Mesendoderm (in vitro differentiated cells): Measurements from ENCODE around the gene CHST12.
A peak's percentile ranks its signal among the peaks of the same experiment; 100 is the strongest.

ENCODE experiments used
- DNase-seq: peaks from one replicate; pipeline ENCODE4 v3.0.0; 2013
- H2AK5ac ChIP-seq: 2 replicates; pipeline ENCODE4 v1.6.1; 2013; ENCODE audit warnings: low read length, inconsistent platforms
- H2BK120ac ChIP-seq: 2 replicates; pipeline ENCODE4 v1.6.1; 2013; ENCODE audit warnings: low read depth, mild to moderate bottlenecking, low read length, moderate library complexity, mixed read lengths
- H2BK15ac ChIP-seq: replicated peaks from 2 replicates; pipeline ENCODE4 v1.6.1; 2013; ENCODE audit warnings: low read depth, mild to moderate bottlenecking, moderate library complexity
- H2BK5ac ChIP-seq: 2 replicates; pipeline ENCODE4 v1.6.1; 2013; ENCODE audit warnings: low read length, inconsistent platforms
- H3K18ac ChIP-seq: 2 replicates; pipeline ENCODE4 v1.6.1; 2013; ENCODE audit warnings: mild to moderate bottlenecking, low read length, mixed read lengths
- H3K23ac ChIP-seq: one replicate; pipeline ENCODE4 v1.6.1; 2013; ENCODE audit warnings: low read length
- H3K27ac ChIP-seq: 2 replicates; pipeline ENCODE4 v1.5.1; 2013; ENCODE audit warnings: low read depth, mild to moderate bottlenecking, inconsistent platforms, low read length, moderate library complexity
- H3K27me3 ChIP-seq: 2 replicates; pipeline ENCODE4 v1.6.1; 2013; ENCODE audit warnings: low read length, control low read depth, mild to moderate bottlenecking, inconsistent platforms; ENCODE audit not compliant: insufficient read depth, poor library complexity
- H3K36me3 ChIP-seq: 2 replicates; pipeline ENCODE4 v1.6.1; 2013; ENCODE audit warnings: low read length, inconsistent platforms; ENCODE audit not compliant: control insufficient read depth, insufficient read depth
- H3K4ac ChIP-seq: one replicate; pipeline ENCODE4 v1.6.1; 2013; ENCODE audit warnings: low read depth, mild to moderate bottlenecking, low read length, moderate library complexity
- H3K4me1 ChIP-seq: 2 replicates; pipeline ENCODE4 v1.6.1; 2013; ENCODE audit warnings: low read depth, low read length, inconsistent platforms; ENCODE audit not compliant: control insufficient read depth
- H3K4me2 ChIP-seq: 2 replicates; pipeline ENCODE4 v1.6.1; 2013; ENCODE audit warnings: low read length
- H3K4me3 ChIP-seq: 2 replicates; pipeline ENCODE4 v1.5.1; 2013; ENCODE audit warnings: mild to moderate bottlenecking, low read length
- H3K56ac ChIP-seq: one replicate; pipeline ENCODE4 v1.6.1; 2013; ENCODE audit warnings: low read length
- H3K79me1 ChIP-seq: 2 replicates; pipeline ENCODE4 v1.6.1; 2013; ENCODE audit warnings: low read length, inconsistent platforms
- H3K79me2 ChIP-seq: 2 replicates; pipeline ENCODE4 v1.6.1; 2013; ENCODE audit warnings: mild to moderate bottlenecking, low read length; ENCODE audit not compliant: control insufficient read depth, insufficient read depth
- H3K9ac ChIP-seq: 2 replicates; pipeline ENCODE4 v1.6.1; 2013; ENCODE audit warnings: low read length, inconsistent platforms
- H4K5ac ChIP-seq: one replicate; pipeline ENCODE4 v1.6.1; 2013; ENCODE audit warnings: low read length
- H4K8ac ChIP-seq: one replicate; pipeline ENCODE4 v1.6.1; 2013; ENCODE audit warnings: low read depth, mild to moderate bottlenecking, control low read depth, low read length, moderate library complexity
- WGBS: extraction: QIAGEN DNeasy Blood & Tissue Kit; methylation state at CpG from one replicate; pipeline ENCODE4 v1.1.7; 2013; ENCODE audit warnings: low lambda C conversion rate, missing lambda C conversion rate; ENCODE audit not compliant: insufficient coverage; ENCODE audit errors: extremely low coverage; 5-methylcytosine and 5-hydroxymethylcytosine counted together

Gene CHST12

DNA sequence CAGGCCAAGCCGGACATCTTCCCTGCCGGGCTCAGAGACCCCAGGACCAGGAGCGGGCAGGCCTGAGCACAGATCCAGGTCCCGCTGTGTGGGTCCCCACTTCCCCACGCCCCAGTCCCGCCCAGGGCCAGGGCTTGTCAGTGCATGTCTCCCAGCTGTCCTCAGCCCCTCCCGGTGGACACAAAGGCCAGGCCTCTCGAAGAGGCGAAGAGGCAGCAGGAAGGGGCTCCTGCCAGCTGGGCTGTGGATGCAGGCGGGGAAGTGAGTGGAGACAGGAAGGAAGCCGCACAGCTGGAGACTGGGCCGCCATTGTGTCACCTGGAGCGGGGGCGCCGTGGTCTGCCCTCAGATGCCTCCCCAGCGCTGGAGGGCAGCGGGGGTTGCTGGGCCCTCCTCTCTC, 68.0 kb downstream of the CHST12 start:
- peak overlapping the region; percentile 4 for H3K18ac ChIP-seq
- no peak overlapping the region for H3K4me3 ChIP-seq
- H3K4me1 ChIP-seq = peaks cover 4% of the 10 kb centered on the region
- peak overlapping the region; percentile 97 for H2BK5ac ChIP-seq
- WGBS = no CpG with 5 or more reads among the region's 17 CpGs
- H3K4ac ChIP-seq = peak overlapping the region; percentile 74
- no peak overlapping the region for H4K8ac ChIP-seq
- peak overlapping the region; percentile 24 for H3K23ac ChIP-seq
- peak overlapping the region; percentile 69 for H3K27ac ChIP-seq
- peak; percentile 69 for DNase-seq
- H3K4me2 ChIP-seq = no peak overlapping the region
- no peak overlapping the region for H2BK15ac ChIP-seq
- peak overlapping the region; percentile 5 for H2BK120ac ChIP-seq
- H3K36me3 ChIP-seq = no peaks in the 10 kb centered on the region
- H3K27me3 ChIP-seq = no peaks in the 10 kb centered on the region
- peak overlapping the region; percentile 17 for H3K9ac ChIP-seq
- peak overlapping the region; percentile 97 for H4K5ac ChIP-seq
- H3K79me2 ChIP-seq = no peaks in the 10 kb centered on the region
- no peaks in the 10 kb centered on the region for H3K79me1 ChIP-seq
- H2AK5ac ChIP-seq = no peak overlapping the region
- H3K56ac ChIP-seq = peak overlapping the region; percentile 82

DNA sequence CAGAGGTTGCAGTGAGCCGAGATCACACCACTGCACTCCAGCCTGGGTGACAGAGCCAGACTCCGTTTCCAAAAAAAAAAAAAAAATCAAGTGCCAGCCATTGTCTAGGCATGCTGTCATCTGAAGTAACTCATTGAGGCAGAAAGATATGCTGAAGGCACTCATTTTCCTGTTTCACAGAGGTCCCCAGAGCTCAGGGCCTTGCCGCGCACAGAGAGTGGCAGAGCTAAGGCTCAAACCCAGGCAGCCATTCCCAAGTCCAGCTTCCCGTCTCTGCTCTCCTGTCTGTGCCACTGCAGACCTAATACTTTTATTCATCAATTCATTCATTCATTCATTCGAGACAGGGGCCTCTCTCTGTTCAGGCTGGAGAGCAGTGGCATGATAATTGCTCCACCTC, 69.3 kb downstream of the CHST12 start:
- Histone ChIP-seq H3K4me3 (no peak overlapping the region), H3K23ac (no peak overlapping the region), H2BK15ac (no peak overlapping the region), H3K27me3 (no peaks in the 10 kb centered on the region), H4K5ac (no peak overlapping the region), H2BK5ac (no peak overlapping the region), H3K9ac (no peak overlapping the region), H4K8ac (no peak overlapping the region), H3K4me1 (peaks cover 4% of the 10 kb centered on the region), H3K18ac (no peak overlapping the region), H3K56ac (no peak overlapping the region), H2AK5ac (no peak overlapping the region), H3K79me2 (no peaks in the 10 kb centered on the region), H3K79me1 (no peaks in the 10 kb centered on the region), H3K36me3 (no peaks in the 10 kb centered on the region), H3K4me2 (no peak overlapping the region), H2BK120ac (no peak overlapping the region), H3K4ac (no peak overlapping the region), H3K27ac (no peak overlapping the region)
- DNase-seq = no peak
- WGBS = no CpG with 5 or more reads among the region's 6 CpGs

DNA sequence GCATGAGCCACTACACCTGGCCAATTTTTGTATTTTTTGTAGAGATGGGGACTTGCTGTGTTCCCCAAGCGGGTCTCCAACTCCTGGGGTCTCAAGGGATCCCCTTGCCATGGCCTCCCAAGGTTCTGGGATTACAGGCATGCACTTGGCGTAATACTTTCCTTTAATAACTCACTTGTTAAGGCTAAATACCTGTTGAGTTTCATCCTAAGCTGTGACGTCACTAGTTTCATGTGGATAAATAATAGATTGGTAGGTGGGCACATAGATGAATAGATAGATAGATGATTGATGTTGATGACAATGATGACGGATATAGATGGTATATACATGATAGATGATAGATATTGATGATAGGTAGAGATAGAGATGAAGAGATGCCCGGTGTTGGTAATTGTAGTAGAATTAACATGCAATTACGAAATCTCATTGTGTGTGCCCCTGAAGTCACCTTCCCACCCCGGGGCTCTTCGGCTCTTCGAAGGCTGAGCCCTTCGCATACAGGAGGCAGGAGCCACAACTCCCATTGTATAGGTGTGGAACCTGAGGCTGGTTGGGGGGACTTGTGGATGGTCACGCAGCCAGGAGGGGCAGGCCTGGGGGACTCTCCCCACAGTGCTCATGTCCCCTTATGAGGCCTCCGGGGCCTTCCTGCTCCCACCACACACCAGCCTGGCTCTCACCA, 70.2 kb downstream of the CHST12 start:
- Histone ChIP-seq H3K23ac (no peak overlapping the region), H3K4ac (no peak overlapping the region), H2AK5ac (no peak overlapping the region), H3K79me1 (no peaks in the 10 kb centered on the region), H3K27me3 (no peaks in the 10 kb centered on the region), H3K4me1 (peaks cover 4% of the 10 kb centered on the region), H4K8ac (no peak overlapping the region), H2BK5ac (no peak overlapping the region), H3K36me3 (no peaks in the 10 kb centered on the region), H4K5ac (no peak overlapping the region), H3K56ac (peak overlapping the region; percentile 12), H2BK120ac (no peak overlapping the region), H3K79me2 (no peaks in the 10 kb centered on the region), H2BK15ac (no peak overlapping the region), H3K27ac (no peak overlapping the region), H3K4me3 (no peak overlapping the region), H3K4me2 (no peak overlapping the region), H3K9ac (no peak overlapping the region), H3K18ac (no peak overlapping the region)
- WGBS = 100% methylated on average over 3 of the region's 12 CpGs
- DNase-seq = no peak

DNA sequence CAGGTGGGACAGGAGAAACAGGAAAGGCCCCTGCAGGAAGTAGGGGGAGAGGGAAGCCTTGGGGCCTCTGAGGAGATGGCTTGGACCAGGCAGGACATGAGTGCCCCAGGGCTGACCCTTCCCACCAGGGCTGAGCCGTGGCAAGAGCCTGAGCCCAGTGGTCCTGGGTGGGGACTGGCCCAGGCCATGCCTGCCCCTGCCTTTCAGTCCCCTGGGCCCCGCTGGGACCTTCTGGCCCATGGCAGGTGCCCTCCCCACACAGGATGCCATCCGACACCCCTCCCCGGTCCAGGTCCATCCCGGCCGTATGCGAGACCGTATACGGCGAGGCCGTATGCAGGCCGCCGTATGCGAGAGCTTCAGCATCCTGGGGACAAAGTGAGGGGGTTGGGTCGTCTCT, 70.8 kb downstream of the CHST12 start:
- Histone ChIP-seq H3K4me2 (no peak overlapping the region), H3K79me1 (no peaks in the 10 kb centered on the region), H3K23ac (no peak overlapping the region), H2BK5ac (no peak overlapping the region), H3K56ac (peak overlapping the region; percentile 12), H3K79me2 (no peaks in the 10 kb centered on the region), H3K18ac (no peak overlapping the region), H2AK5ac (no peak overlapping the region), H3K9ac (no peak overlapping the region), H4K5ac (no peak overlapping the region), H3K27ac (no peak overlapping the region), H3K27me3 (no peaks in the 10 kb centered on the region), H3K36me3 (no peaks in the 10 kb centered on the region), H2BK15ac (no peak overlapping the region), H3K4me3 (no peak overlapping the region), H3K4me1 (peaks cover 4% of the 10 kb centered on the region), H2BK120ac (no peak overlapping the region), H3K4ac (no peak overlapping the region), H4K8ac (no peak overlapping the region)
- no peak for DNase-seq
- no CpG with 5 or more reads among the region's 15 CpGs for WGBS

DNA sequence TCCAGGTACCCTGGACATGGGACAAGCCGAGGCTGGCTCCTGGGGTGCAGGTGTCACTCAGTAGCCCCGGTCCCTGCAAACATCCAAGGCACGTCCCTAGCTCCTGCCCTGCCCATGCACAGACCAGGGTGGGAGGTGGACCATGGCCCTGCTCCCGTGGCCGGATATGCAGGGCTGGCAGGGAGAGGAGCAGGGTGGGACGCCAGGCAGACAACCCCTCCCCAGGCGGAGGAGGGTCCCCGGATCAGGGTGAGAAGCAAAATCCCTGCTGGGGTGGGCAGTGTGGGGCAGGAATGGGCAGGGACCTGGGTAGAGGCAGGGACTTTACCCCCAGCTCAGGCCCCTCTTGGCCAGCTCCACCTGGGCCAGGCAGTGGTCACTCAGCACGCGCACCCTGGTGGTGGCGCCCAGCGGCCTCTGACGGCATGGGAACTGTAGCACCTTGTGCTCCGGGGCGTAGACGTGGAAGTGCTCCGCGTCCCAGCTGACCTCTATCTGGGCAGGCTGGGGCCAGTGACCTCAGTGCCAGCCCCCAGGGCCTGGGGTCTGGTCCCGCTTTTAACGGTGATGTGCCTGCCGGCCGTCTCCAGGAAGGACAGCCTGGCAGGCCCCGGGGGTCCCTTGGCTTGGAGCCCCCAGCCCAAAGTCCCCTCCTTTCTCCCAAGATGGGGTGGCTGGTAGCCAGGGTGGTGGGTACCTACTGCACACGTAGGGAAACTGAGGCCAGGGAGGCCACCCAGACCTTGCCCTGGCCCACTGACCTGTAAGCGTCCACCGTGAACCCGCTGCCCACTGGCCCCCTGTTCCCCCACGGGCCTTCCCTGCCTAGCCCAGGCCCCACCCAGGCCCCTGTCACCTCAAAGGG, 71.6 kb downstream of the CHST12 start:
- Histone ChIP-seq H2BK5ac (no peak overlapping the region), H3K79me2 (no peaks in the 10 kb centered on the region), H2AK5ac (no peak overlapping the region), H2BK120ac (no peak overlapping the region), H3K4ac (no peak overlapping the region), H3K79me1 (no peaks in the 10 kb centered on the region), H3K4me3 (no peak overlapping the region), H3K23ac (no peak overlapping the region), H3K4me2 (no peak overlapping the region), H3K27ac (no peak overlapping the region), H3K9ac (no peak overlapping the region), H3K36me3 (no peaks in the 10 kb centered on the region), H3K56ac (no peak overlapping the region), H4K8ac (no peak overlapping the region), H2BK15ac (no peak overlapping the region), H4K5ac (no peak overlapping the region), H3K18ac (no peak overlapping the region), H3K4me1 (peaks cover 4% of the 10 kb centered on the region), H3K27me3 (no peaks in the 10 kb centered on the region)
- no peak for DNase-seq
- no CpG with 5 or more reads among the region's 28 CpGs for WGBS
